HEK293 (cell line): ENCODE results near the gene SMOC1.

Source experiments
- ZNF311 ChIP-seq: fragments of 450-650 bp; formaldehyde crosslinking; IDR thresholded peaks from 2 replicates; pipeline ENCODE4 v1.5.1; 2017; ENCODE audit warnings: missing biosample characterization, missing genetic modification characterization, borderline replicate concordance
- ZNF416 ChIP-seq: fragments of 450-650 bp; formaldehyde crosslinking; IDR thresholded peaks from 2 replicates; pipeline ENCODE4 v1.5.1; 2016; ENCODE audit warnings: missing biosample characterization, missing genetic modification characterization
- ZNF530 ChIP-seq: fragments of 450-650 bp; formaldehyde crosslinking; IDR thresholded peaks from 2 replicates; pipeline ENCODE4 v1.5.1; 2016; ENCODE audit warnings: low read depth, missing biosample characterization, missing genetic modification characterization
- ZNF585B ChIP-seq: fragments of 450-650 bp; formaldehyde crosslinking; IDR thresholded peaks from 2 replicates; pipeline ENCODE4 v1.5.1; 2016; ENCODE audit warnings: missing biosample characterization, missing genetic modification characterization
- TF ChIP-seq, protein P1 (sequence below): fragments of 450-650 bp; formaldehyde crosslinking; IDR thresholded peaks from 2 replicates; pipeline ENCODE4 v1.5.1; 2016; ENCODE audit warnings: missing biosample characterization, missing genetic modification characterization
- TF ChIP-seq, protein P2 (sequence below): fragments of 450-650 bp; formaldehyde crosslinking; IDR thresholded peaks from 2 replicates; pipeline ENCODE4 v1.5.1; 2016; ENCODE audit warnings: missing biosample characterization, missing genetic modification characterization
- TF ChIP-seq, protein P3 (sequence below): fragments of 450-650 bp; formaldehyde crosslinking; IDR thresholded peaks from 2 replicates; pipeline ENCODE4 v1.5.1; 2016; ENCODE audit warnings: missing biosample characterization, missing genetic modification characterization
- TF ChIP-seq, protein P4 (sequence below): fragments of 450-650 bp; formaldehyde crosslinking; IDR thresholded peaks from 2 replicates; pipeline ENCODE4 v1.5.1; 2016; ENCODE audit warnings: missing biosample characterization, missing genetic modification characterization, borderline replicate concordance

DNA sequence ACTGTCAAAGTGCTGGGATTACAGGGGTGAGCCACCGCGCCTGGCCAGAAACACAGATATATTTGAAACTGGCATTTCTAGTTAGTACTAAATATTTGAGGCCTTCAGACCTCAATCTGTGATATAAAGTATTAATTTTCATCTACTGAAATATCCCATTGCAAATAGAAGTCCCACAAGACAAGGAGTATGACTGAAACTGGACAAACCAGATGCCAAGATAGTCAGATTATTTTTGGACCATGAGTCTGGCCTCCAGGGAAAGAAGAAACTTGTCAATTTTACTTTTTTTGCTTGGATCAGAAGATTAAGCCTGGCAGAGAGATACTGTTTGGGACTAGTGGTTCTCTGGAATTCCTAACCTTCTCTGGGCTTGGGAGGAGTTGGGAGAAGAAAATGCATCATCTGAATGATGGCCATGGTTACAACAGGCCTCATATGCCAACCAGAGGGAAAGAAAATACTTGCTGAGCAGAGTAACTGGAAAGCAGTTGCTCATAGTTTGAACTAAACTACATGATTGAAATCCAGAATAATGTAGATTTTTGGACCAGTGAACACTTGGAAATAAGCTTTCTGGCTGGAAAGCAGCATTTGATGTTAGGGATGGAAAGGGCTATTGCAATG lies 2.9 kb upstream of the SMOC1 start:
- TF ChIP-seq ZNF416 (tag by site-specific recombination) (no peak), ZNF311 (tag by site-specific recombination) (no peak), ZNF530 (no peak), ZNF585B (tag by site-specific recombination) (no peak)
- TF ChIP-seq, protein P1, sequence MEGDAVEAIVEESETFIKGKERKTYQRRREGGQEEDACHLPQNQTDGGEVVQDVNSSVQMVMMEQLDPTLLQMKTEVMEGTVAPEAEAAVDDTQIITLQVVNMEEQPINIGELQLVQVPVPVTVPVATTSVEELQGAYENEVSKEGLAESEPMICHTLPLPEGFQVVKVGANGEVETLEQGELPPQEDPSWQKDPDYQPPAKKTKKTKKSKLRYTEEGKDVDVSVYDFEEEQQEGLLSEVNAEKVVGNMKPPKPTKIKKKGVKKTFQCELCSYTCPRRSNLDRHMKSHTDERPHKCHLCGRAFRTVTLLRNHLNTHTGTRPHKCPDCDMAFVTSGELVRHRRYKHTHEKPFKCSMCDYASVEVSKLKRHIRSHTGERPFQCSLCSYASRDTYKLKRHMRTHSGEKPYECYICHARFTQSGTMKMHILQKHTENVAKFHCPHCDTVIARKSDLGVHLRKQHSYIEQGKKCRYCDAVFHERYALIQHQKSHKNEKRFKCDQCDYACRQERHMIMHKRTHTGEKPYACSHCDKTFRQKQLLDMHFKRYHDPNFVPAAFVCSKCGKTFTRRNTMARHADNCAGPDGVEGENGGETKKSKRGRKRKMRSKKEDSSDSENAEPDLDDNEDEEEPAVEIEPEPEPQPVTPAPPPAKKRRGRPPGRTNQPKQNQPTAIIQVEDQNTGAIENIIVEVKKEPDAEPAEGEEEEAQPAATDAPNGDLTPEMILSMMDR (tag by site-specific recombination), result no peak
- TF ChIP-seq, protein P2, sequence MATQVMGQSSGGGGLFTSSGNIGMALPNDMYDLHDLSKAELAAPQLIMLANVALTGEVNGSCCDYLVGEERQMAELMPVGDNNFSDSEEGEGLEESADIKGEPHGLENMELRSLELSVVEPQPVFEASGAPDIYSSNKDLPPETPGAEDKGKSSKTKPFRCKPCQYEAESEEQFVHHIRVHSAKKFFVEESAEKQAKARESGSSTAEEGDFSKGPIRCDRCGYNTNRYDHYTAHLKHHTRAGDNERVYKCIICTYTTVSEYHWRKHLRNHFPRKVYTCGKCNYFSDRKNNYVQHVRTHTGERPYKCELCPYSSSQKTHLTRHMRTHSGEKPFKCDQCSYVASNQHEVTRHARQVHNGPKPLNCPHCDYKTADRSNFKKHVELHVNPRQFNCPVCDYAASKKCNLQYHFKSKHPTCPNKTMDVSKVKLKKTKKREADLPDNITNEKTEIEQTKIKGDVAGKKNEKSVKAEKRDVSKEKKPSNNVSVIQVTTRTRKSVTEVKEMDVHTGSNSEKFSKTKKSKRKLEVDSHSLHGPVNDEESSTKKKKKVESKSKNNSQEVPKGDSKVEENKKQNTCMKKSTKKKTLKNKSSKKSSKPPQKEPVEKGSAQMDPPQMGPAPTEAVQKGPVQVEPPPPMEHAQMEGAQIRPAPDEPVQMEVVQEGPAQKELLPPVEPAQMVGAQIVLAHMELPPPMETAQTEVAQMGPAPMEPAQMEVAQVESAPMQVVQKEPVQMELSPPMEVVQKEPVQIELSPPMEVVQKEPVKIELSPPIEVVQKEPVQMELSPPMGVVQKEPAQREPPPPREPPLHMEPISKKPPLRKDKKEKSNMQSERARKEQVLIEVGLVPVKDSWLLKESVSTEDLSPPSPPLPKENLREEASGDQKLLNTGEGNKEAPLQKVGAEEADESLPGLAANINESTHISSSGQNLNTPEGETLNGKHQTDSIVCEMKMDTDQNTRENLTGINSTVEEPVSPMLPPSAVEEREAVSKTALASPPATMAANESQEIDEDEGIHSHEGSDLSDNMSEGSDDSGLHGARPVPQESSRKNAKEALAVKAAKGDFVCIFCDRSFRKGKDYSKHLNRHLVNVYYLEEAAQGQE (tag by site-specific recombination), result no peak
- TF ChIP-seq, protein P3, sequence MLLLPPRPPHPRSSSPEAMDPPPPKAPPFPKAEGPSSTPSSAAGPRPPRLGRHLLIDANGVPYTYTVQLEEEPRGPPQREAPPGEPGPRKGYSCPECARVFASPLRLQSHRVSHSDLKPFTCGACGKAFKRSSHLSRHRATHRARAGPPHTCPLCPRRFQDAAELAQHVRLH (tag by site-specific recombination), result no peak
- TF ChIP-seq, protein P4, sequence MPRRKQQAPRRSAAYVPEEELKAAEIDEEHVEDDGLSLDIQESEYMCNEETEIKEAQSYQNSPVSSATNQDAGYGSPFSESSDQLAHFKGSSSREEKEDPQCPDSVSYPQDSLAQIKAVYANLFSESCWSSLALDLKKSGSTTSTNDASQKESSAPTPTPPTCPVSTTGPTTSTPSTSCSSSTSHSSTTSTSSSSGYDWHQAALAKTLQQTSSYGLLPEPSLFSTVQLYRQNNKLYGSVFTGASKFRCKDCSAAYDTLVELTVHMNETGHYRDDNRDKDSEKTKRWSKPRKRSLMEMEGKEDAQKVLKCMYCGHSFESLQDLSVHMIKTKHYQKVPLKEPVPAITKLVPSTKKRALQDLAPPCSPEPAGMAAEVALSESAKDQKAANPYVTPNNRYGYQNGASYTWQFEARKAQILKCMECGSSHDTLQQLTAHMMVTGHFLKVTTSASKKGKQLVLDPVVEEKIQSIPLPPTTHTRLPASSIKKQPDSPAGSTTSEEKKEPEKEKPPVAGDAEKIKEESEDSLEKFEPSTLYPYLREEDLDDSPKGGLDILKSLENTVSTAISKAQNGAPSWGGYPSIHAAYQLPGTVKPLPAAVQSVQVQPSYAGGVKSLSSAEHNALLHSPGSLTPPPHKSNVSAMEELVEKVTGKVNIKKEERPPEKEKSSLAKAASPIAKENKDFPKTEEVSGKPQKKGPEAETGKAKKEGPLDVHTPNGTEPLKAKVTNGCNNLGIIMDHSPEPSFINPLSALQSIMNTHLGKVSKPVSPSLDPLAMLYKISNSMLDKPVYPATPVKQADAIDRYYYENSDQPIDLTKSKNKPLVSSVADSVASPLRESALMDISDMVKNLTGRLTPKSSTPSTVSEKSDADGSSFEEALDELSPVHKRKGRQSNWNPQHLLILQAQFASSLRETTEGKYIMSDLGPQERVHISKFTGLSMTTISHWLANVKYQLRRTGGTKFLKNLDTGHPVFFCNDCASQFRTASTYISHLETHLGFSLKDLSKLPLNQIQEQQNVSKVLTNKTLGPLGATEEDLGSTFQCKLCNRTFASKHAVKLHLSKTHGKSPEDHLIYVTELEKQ, result no peak
